Measurements from ENCODE around the gene DYNC1I1. TPM values are rescaled to one million over a fixed set of nuclear protein-coding genes. Genes with fewer than 3 reads are reported as not detected.

Gene DYNC1I1
- total and polyA plus RNA-seq, 2 donors (not counting 3 experiments of a cell fraction or from before 2014, with no cell fraction given), result 1.8 to 3.6 TPM

DNA sequence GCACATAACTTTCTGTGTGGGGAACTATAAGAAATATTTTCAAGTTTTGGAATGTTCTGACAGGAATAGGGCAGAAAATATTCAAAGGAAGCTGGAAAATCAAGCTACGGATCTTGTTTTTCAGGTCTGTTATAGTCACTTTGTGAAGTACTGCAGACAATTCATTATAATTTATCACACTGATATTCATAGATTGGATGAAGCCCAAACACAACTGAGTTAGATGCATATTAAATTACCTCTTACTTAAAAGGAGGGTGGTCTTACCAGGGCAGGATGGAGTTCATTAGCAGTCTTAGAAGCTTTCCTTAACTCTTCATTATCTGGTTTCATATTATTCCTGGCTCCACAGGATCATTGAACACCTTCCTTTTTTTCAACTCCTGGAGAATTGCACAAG is 242.3 kb downstream of the DYNC1I1 start:
- no peaks in the 10 kb centered on the region for H4K20me1 ChIP-seq (replicated peaks; ENCODE audit: control insufficient read depth, extremely low read depth, insufficient read depth, low read length)
- intact Hi-C loops (cut with micrococcal nuclease), result no loop called here
- H3K27me3 ChIP-seq (ENCODE audit: control insufficient read depth in 2 of 2, insufficient read depth in 2 of 2, low read length in 2 of 2), result no peaks in the 10 kb centered on the region
- H3K36me3 ChIP-seq (ENCODE audit: control insufficient read depth in 2 of 2, extremely low read depth in 1 of 2, insufficient read depth in 2 of 2, low read length in 2 of 2), result no peaks in the 10 kb centered on the region
- no TSS peak for BruUV-seq (replicated peaks)
- dilution Hi-C loops (cut with MboI; ENCODE audit: extremely low pct_ligation_motif_present, low sequenced_read_pairs), result no loop called here
- ChIA-PET POLR2A (no interaction called here), CTCF (no interaction called here)
- no peak overlapping the region for H3K4me3 ChIP-seq (replicated peaks in 1 of 3; ENCODE audit: insufficient read depth in 1 of 3, low read depth in 1 of 3, low read length in 3 of 3)
- H3K79me2 ChIP-seq (ENCODE audit: control insufficient read depth, insufficient read depth, low read length), result no peaks in the 10 kb centered on the region
- H3K9me1 ChIP-seq (replicated peaks; ENCODE audit: control insufficient read depth, extremely low read depth, insufficient read depth, low read length), result no peaks in the 10 kb centered on the region
- no peak overlapping the region for H3K27ac ChIP-seq (ENCODE audit: insufficient read depth, low read depth, low read length)
- FAIRE-seq (no peak), DNase-seq (ENCODE audit: low read depth, low spot score) (no peak)
- no peaks in the 10 kb centered on the region for H3K4me1 ChIP-seq (ENCODE audit: control insufficient read depth, extremely low read depth, insufficient read depth, low read length)
- H3K9ac ChIP-seq (replicated peaks; ENCODE audit: extremely low read depth, insufficient read depth, low read length), result no peak overlapping the region
- no peak overlapping the region for H3K4me2 ChIP-seq (ENCODE audit: insufficient read depth, low read length)
- no peak for TF ChIP-seq FOS (IDR thresholded peaks at IDR 0.05; ENCODE audit: borderline replicate concordance, insufficient read depth, low read length)
- TF ChIP-seq POLR2A (IDR thresholded peaks at IDR 0.05; ENCODE audit: low read depth, low read length), result no peak
- TF ChIP-seq, protein P1, sequence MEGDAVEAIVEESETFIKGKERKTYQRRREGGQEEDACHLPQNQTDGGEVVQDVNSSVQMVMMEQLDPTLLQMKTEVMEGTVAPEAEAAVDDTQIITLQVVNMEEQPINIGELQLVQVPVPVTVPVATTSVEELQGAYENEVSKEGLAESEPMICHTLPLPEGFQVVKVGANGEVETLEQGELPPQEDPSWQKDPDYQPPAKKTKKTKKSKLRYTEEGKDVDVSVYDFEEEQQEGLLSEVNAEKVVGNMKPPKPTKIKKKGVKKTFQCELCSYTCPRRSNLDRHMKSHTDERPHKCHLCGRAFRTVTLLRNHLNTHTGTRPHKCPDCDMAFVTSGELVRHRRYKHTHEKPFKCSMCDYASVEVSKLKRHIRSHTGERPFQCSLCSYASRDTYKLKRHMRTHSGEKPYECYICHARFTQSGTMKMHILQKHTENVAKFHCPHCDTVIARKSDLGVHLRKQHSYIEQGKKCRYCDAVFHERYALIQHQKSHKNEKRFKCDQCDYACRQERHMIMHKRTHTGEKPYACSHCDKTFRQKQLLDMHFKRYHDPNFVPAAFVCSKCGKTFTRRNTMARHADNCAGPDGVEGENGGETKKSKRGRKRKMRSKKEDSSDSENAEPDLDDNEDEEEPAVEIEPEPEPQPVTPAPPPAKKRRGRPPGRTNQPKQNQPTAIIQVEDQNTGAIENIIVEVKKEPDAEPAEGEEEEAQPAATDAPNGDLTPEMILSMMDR (IDR thresholded peaks at IDR 0.05; ENCODE audit: extremely low read depth in 1 of 2, insufficient read depth in 1 of 2, low read depth in 1 of 2, low read length in 2 of 2), result no peak
- TF ChIP-seq MAX (IDR thresholded peaks at IDR 0.05; ENCODE audit: insufficient read depth, insufficient read length), result no peak
- no peak for TF ChIP-seq EZH2 (IDR thresholded peaks at IDR 0.05; ENCODE audit: borderline replicate concordance, low read depth, low read length, severe bottlenecking)
- no peaks in the 10 kb centered on the region for H3K9me3 ChIP-seq (replicated peaks; ENCODE audit: control insufficient read depth, insufficient read depth, low read length)
- no peak overlapping the region for H2AFZ ChIP-seq (ENCODE audit: low read depth, low read length)

DNA sequence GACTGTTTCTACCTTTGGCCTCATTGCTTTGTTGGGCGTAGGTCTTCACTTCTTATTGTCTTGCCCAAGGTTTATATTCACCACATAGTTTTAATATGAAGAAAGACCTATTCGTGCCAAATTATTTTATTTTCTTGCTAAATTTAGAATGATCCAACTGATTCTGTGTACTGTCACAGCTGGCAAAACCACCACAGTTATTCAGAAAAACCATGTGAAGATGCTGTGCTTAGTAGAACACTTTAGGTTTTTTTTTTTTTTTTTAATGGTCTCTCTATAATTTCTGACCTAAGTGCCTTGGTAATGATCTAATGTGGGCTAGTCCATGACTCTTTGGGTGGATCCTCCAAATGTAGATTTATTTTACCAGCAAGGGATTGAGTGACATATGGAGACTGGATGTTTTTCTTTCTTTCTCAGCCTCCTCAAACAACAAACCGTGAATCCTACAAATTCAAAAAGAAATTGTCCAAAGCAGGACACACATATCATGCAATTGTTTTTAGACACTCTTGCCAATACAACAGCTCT is 243.8 kb downstream of the DYNC1I1 start:
- CTCF ChIA-PET, result no interaction called here
- DNase-seq (ENCODE audit: low read depth, low spot score) (no peak), FAIRE-seq (no peak)
- TF ChIP-seq, protein P1 (IDR thresholded peaks at IDR 0.05; ENCODE audit: extremely low read depth in 1 of 2, insufficient read depth in 1 of 2, low read depth in 1 of 2, low read length in 2 of 2), result no peak
- TF ChIP-seq JUN (IDR thresholded peaks at IDR 0.05; ENCODE audit: borderline replicate concordance, insufficient read depth, insufficient read length, low read depth), result no peak
- TF ChIP-seq POLR2AphosphoS5 (IDR thresholded peaks at IDR 0.05; ENCODE audit: insufficient read depth, low read depth, low read length), result no peak
- POLR2A ChIA-PET, result no interaction called here
- Histone ChIP-seq H3K27me3 (ENCODE audit: control insufficient read depth in 2 of 2, insufficient read depth in 2 of 2, low read length in 2 of 2) (no peaks in the 10 kb centered on the region), H3K9me3 (replicated peaks; ENCODE audit: control insufficient read depth, insufficient read depth, low read length) (no peaks in the 10 kb centered on the region), H4K20me1 (replicated peaks; ENCODE audit: control insufficient read depth, extremely low read depth, insufficient read depth, low read length) (no peaks in the 10 kb centered on the region), H3K4me3 (replicated peaks in 1 of 3; ENCODE audit: insufficient read depth in 1 of 3, low read depth in 1 of 3, low read length in 3 of 3) (no peak overlapping the region), H2AFZ (ENCODE audit: low read depth, low read length) (no peak overlapping the region), H3K27ac (ENCODE audit: insufficient read depth, low read depth, low read length) (no peak overlapping the region), H3K79me2 (ENCODE audit: control insufficient read depth, insufficient read depth, low read length) (no peaks in the 10 kb centered on the region), H3K4me2 (ENCODE audit: insufficient read depth, low read length) (no peak overlapping the region), H3K4me1 (ENCODE audit: control insufficient read depth, extremely low read depth, insufficient read depth, low read length) (no peaks in the 10 kb centered on the region), H3K9me1 (replicated peaks; ENCODE audit: control insufficient read depth, extremely low read depth, insufficient read depth, low read length) (no peaks in the 10 kb centered on the region), H3K36me3 (ENCODE audit: control insufficient read depth in 2 of 2, extremely low read depth in 1 of 2, insufficient read depth in 2 of 2, low read length in 2 of 2) (no peaks in the 10 kb centered on the region), H3K9ac (replicated peaks; ENCODE audit: extremely low read depth, insufficient read depth, low read length) (no peak overlapping the region)
- dilution Hi-C loops (cut with MboI; ENCODE audit: extremely low pct_ligation_motif_present, low sequenced_read_pairs) (no loop called here), intact Hi-C loops (cut with micrococcal nuclease) (no loop called here)
- no TSS peak for BruUV-seq (replicated peaks)
